Psoas muscle (tissue), 8 donors: ENCODE data around the gene MYO5C. TPM values are rescaled to one million over a fixed set of nuclear protein-coding genes. Genes with fewer than 3 reads are reported as not detected.
A peak's percentile ranks its signal among the peaks of the same experiment; 100 is the strongest.

ENCODE experiments used
- ATAC-seq, 4 donors: fragments of 200-7000 bp; cut with Tn5 transposase; one replicate each; pipeline ENCODE4 v1.9.1; 2020; ENCODE audit warnings: moderate library complexity in 3 of 4, mild to moderate bottlenecking in 2 of 4
- DNase-seq, 2 donors: peaks; one replicate each; pipeline ENCODE4 v3.0.0-alpha.2; 2020
- H3K27ac ChIP-seq: fragments of 200-600 bp; one replicate; pipeline ENCODE4 v1.8.0; 2022
- H3K27me3 ChIP-seq, 3 donors: fragments of 200-600 bp in 1 of 3; one replicate each; pipeline versions ENCODE4 v1.6.1 to v1.8.0; 2013 to 2022; ENCODE audit warnings: low read length in 2 of 3, mild to moderate bottlenecking in 2 of 3, moderate library complexity in 1 of 3; ENCODE audit not compliant: insufficient read depth in 3 of 3
- H3K36me3 ChIP-seq, 2 donors: fragments of 200-600 bp in 1 of 2; one replicate each; pipeline versions ENCODE4 v1.6.1 to v1.8.0; 2013 to 2022; ENCODE audit warnings: low read depth in 1 of 2, mild to moderate bottlenecking in 1 of 2, moderate library complexity in 1 of 2; ENCODE audit not compliant: insufficient read depth in 1 of 2
- H3K4me1 ChIP-seq: fragments of 200-600 bp; one replicate; pipeline ENCODE4 v1.8.0; 2022
- H3K4me3 ChIP-seq: fragments of 200-600 bp; one replicate; pipeline ENCODE4 v1.8.0; 2022; ENCODE audit warnings: mild to moderate bottlenecking
- H3K9me3 ChIP-seq: fragments of 200-600 bp; one replicate; pipeline ENCODE4 v1.8.0; 2022
- WGBS, 3 donors: extraction: QIAGEN DNeasy Blood & Tissue Kit; methylation state at CpG; one replicate each; pipeline versions ENCODE4 v1.1.6 to v1.1.7; 2013; 5-methylcytosine and 5-hydroxymethylcytosine counted together
- intact Hi-C, 2 donors: fragments of 100-400 bp; cut with DNase I; formaldehyde crosslinking; loops; one replicate each; pipeline versions ENCODE4 v1.11.0 to v1.14.2; 2022
- polyA plus RNA-seq, 3 donors: library from polyadenylated mRNA; stranded (reverse); fragments of 200-250 nt; gene quantifications; one replicate each; pipeline ENCODE4 v1.2.3, GENCODE V29; 2013
- total RNA-seq, 4 donors: library from RNA; stranded (reverse); fragmentation: NEBNext Ultra II Directional in 2 of 4; extraction: Animal tissue kit (Norgen Biotek cat#: 25700) in 2 of 4; gene quantifications; one replicate each; pipeline versions ENCODE4 v1.2.1 to v1.2.4, GENCODE V29; 2021 to 2023
- TF ChIP-seq, protein P1 (sequence below): fragments of 200-600 bp; IDR thresholded peaks from one replicate; pipeline ENCODE4 v1.8.0; 2022; ENCODE audit warnings: antibody characterized with exemption
- donor health status: healthy with polysubstance abuse.
- donor health status: DM: no; HTN: no; CAD: no; lungs with moderate emphysema.
- donor health status: Bipolar disorder and iron deficiency.
- donor health status: healthy.
- donor health status: DM: yes; HTN: yes; CAD: no.
- donor health status: DM: no; HTN: no; CAD: no.
- donor health status: DM: no; HTN: no; CAD: no.
- donor health status: DM: yes; HTN: yes; CAD: no.

MYO5C gene
- total and polyA plus RNA-seq, 7 donors: 0.53 to 3.0 (median 1.2) TPM

DNA sequence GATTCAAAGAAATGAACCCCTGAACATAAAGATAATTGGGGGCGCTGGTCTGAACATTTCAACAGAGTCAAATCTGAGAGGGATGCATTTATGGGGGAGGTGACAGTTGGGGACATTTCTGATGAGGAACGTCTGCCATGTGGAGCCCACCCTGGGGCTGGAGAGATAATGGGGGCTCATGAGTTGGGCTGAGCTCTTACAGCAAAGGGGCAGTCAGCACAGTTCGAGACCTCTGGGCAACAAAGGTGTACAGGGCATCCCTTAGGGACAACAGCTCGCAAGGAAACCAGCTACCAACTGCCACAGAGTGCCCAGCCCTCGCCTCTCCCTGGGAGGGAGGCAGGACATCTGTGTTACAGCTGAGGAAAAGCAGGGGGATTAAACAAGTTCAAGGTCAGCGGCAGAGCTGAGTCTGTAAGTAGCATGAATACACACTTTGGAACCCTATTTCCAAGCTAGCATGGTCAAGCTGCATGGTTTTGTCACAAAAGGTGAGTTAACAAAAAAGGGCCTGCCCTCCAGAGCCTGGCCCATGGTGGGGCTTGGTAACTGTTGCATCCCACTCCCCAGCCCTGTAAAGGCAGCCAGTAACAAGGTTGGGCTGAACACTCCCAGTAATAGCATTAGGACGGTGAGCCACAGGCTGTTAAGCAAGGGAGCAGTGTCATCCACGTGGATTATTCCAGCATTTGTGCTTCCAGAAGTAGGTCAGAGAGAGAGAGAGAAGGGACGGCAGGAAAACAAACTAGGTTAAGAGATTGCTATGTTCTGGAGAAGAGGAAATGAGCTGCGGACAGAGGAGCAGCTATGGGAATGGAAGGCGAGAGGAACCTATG, 108.7 kb downstream of the MYO5C start:
- WGBS, 3 donors: 68 to 76% (median 71%) methylated on average over 11 of the region's 11 CpGs
- peak; percentile 40 to 79 (median 59) for ATAC-seq
- no peaks in the 10 kb centered on the region for H3K36me3 ChIP-seq
- no peak overlapping the region for H3K27ac ChIP-seq
- TF ChIP-seq, protein P1, sequence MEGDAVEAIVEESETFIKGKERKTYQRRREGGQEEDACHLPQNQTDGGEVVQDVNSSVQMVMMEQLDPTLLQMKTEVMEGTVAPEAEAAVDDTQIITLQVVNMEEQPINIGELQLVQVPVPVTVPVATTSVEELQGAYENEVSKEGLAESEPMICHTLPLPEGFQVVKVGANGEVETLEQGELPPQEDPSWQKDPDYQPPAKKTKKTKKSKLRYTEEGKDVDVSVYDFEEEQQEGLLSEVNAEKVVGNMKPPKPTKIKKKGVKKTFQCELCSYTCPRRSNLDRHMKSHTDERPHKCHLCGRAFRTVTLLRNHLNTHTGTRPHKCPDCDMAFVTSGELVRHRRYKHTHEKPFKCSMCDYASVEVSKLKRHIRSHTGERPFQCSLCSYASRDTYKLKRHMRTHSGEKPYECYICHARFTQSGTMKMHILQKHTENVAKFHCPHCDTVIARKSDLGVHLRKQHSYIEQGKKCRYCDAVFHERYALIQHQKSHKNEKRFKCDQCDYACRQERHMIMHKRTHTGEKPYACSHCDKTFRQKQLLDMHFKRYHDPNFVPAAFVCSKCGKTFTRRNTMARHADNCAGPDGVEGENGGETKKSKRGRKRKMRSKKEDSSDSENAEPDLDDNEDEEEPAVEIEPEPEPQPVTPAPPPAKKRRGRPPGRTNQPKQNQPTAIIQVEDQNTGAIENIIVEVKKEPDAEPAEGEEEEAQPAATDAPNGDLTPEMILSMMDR: no peak
- no peaks in the 10 kb centered on the region for H3K9me3 ChIP-seq
- intact Hi-C loops: no loop called here
- H3K4me1 ChIP-seq: no peaks in the 10 kb centered on the region
- DNase-seq: no peak
- no peaks in the 10 kb centered on the region for H3K27me3 ChIP-seq
- H3K4me3 ChIP-seq: no peak overlapping the region

DNA sequence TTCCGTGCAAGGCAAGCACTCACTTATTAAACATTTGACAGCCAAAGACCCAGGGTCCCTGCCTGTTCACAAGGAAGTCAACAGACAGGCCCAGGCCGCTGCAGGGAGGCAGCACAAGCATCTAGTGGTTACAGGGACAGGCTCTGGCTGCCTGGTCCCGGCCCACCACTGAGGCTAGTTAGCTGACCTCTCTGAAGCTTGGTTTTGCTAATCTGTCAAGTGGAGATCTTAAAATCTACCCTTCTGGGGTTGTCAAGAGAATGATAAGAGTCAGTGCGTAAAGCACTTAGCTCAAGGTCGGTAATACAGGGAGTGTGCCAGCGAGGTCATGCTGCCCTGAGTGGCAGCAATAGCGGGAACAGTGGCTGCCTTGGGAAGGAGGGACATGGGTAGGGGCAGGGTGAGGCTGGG, 110.4 kb downstream of the MYO5C start:
- DNase-seq (no peak), ATAC-seq (no peak)
- Histone ChIP-seq H3K27ac (no peak overlapping the region), H3K4me3 (no peak overlapping the region), H3K9me3 (no peaks in the 10 kb centered on the region), H3K27me3 (peaks cover 0 to 12% (median 2%) of the 10 kb centered on the region in 3 donors), H3K36me3 (no peaks in the 10 kb centered on the region), H3K4me1 (no peaks in the 10 kb centered on the region)
- intact Hi-C loops: no loop called here
- WGBS, 3 donors: 87 to 94% (median 91%) methylated on average over 7 of the region's 7 CpGs
- TF ChIP-seq, protein P1: no peak

DNA sequence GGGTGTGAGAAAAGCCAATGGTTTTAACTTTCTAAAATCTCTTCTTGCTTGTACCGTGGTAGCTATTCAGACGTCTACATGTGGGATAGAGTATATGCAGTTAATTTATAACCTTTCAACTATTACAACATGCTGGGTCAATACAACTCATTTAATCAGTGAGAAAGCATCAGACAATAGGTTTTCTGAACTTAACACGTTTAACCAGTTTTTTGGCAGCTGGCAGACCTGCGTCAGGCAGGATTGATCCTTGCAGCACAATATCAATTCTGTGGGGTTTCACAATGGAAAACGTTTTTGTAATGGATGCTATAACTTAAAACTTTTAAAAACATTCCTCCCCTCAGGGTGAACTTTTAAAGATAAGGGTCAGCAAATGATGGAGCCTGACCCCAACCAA, 110.9 kb downstream of the MYO5C start:
- H3K27ac ChIP-seq: no peak overlapping the region
- TF ChIP-seq, protein P1: no peak

DNA sequence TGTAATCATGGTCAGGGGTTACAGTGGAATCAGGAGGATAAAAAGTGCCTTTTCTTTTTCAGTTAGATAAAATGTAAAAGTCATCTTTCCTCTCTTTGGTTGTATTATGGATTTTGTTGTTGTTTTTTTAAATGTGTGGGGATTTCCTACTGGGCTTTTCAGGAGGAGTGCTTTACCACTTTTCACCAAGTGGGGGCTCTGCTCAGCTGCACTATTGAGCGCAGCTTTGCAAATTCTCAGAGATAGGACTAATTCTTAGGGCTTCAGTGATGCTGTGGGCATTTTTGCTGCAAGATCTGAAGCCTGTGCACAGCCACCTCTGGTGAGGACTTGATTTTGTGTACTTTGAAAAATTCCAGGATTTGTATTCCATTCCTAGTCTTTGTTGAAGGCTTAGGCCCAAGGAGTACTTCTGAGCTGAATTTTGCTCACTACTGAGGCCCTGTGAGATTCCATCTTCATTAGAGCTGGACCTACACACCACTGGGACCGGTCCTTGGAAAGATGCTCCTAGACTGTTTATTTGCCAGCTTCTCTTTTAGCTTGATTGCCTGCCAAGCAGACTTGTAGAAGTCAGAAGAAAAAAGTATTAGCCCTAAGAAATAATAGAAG, 111.9 kb downstream of the MYO5C start:
- H3K27ac ChIP-seq: no peak overlapping the region
- H3K4me1 ChIP-seq: no peaks in the 10 kb centered on the region
- H3K9me3 ChIP-seq: no peaks in the 10 kb centered on the region
- TF ChIP-seq, protein P1: peak; percentile 60
- no peaks in the 10 kb centered on the region for H3K36me3 ChIP-seq
- no peak overlapping the region for H3K4me3 ChIP-seq
- peak in 1 of 4 donors; percentile 45 for ATAC-seq
- WGBS, 3 donors: 39 to 55% (median 44%) methylated on average over 2 of the region's 2 CpGs
- no peak for DNase-seq
- intact Hi-C loops: loop anchor here (5.0 kb wide), 1 partner anchor 44 kb away; no protein-coding TSS in a partner anchor
- peaks cover 0 to 27% (median 2%) of the 10 kb centered on the region in 3 donors for H3K27me3 ChIP-seq

More for the DNA sequence above, 110.9 kb downstream of the MYO5C start:
- no peaks in the 10 kb centered on the region for H3K36me3 ChIP-seq
- ATAC-seq: no peak
- no peak overlapping the region for H3K4me3 ChIP-seq
- H3K4me1 ChIP-seq: no peaks in the 10 kb centered on the region
- peaks cover 0 to 17% (median 2%) of the 10 kb centered on the region in 3 donors for H3K27me3 ChIP-seq
- DNase-seq: no peak
- intact Hi-C loops: loop anchor here (5.0 kb wide), 1 partner anchor 43 kb away; no protein-coding TSS in a partner anchor
- 68 to 74% (median 72%) methylated on average over 5 of the region's 5 CpGs for WGBS, 3 donors
- no peaks in the 10 kb centered on the region for H3K9me3 ChIP-seq
